H9 (cell line): ENCODE data around the gene HIBCH. TPM values are rescaled to one million over a fixed set of nuclear protein-coding genes. Genes with fewer than 3 reads are reported as not detected.
A peak's percentile ranks its signal among the peaks of the same experiment; 100 is the strongest.

ENCODE experiments used
- DNase-seq: peaks from one replicate; pipeline ENCODE4 v3.0.0-alpha.2; 2017
- H2AFZ ChIP-seq: one replicate; pipeline ENCODE4 v1.6.1; 2013; ENCODE audit warnings: mild to moderate bottlenecking, low read length, control low read depth, moderate library complexity
- H2AK5ac ChIP-seq: 2 replicates; pipeline ENCODE4 v1.6.1; 2013; ENCODE audit warnings: low read length, control low read depth, mixed read lengths; ENCODE audit not compliant: insufficient read length
- H2BK120ac ChIP-seq: one replicate; pipeline ENCODE4 v1.6.1; 2013; ENCODE audit warnings: low read depth, mild to moderate bottlenecking, low read length, control low read depth, inconsistent platforms; ENCODE audit not compliant: poor library complexity, severe bottlenecking
- H2BK12ac ChIP-seq: 2 replicates; pipeline ENCODE4 v1.6.1; 2013; ENCODE audit warnings: low read length, control low read depth, mixed read lengths, low read depth; ENCODE audit not compliant: insufficient read length
- H2BK15ac ChIP-seq: 2 replicates; pipeline ENCODE4 v1.6.1; 2013; ENCODE audit warnings: low read depth, low read length, control low read depth
- H2BK20ac ChIP-seq: one replicate; pipeline ENCODE4 v1.6.1; 2013; ENCODE audit warnings: low read depth, mild to moderate bottlenecking, low read length, control low read depth, inconsistent platforms; ENCODE audit not compliant: poor library complexity, severe bottlenecking
- H2BK5ac ChIP-seq: 2 replicates; pipeline ENCODE4 v1.6.1; 2013; ENCODE audit warnings: low read length, control low read depth, mixed read lengths; ENCODE audit not compliant: insufficient read length
- H3K14ac ChIP-seq: 2 replicates; pipeline ENCODE4 v1.6.1; 2013; ENCODE audit warnings: low read length, control low read depth; ENCODE audit not compliant: insufficient read depth
- H3K18ac ChIP-seq: 2 replicates; pipeline ENCODE4 v1.6.1; 2013; ENCODE audit warnings: low read depth, mild to moderate bottlenecking, mixed read lengths, low read length, control low read depth; ENCODE audit not compliant: insufficient read length
- H3K23ac ChIP-seq: 2 replicates; pipeline ENCODE4 v1.6.1; 2013; ENCODE audit warnings: low read length, control low read depth, mixed read lengths, low read depth; ENCODE audit not compliant: insufficient read length
- H3K23me2 ChIP-seq: 2 replicates; pipeline ENCODE4 v1.6.1; 2013; ENCODE audit warnings: low read depth, mild to moderate bottlenecking, mixed read lengths, low read length, control low read depth; ENCODE audit not compliant: insufficient read length, poor library complexity, severe bottlenecking
- H3K27ac ChIP-seq: 2 replicates; pipeline ENCODE4 v1.5.1; 2013; ENCODE audit warnings: low read length, control low read depth, mixed read lengths, low read depth; ENCODE audit not compliant: insufficient read length
- H3K27me3 ChIP-seq: 2 replicates; pipeline ENCODE4 v1.6.1; 2013; ENCODE audit warnings: low read length, control low read depth, inconsistent platforms; ENCODE audit not compliant: insufficient read depth
- H3K4ac ChIP-seq: 2 replicates; pipeline ENCODE4 v1.6.1; 2013; ENCODE audit warnings: low read depth, mild to moderate bottlenecking, control low read depth, inconsistent platforms, low read length, moderate library complexity
- H3K4me1 ChIP-seq: 2 replicates; pipeline ENCODE4 v1.6.1; 2013; ENCODE audit warnings: low read length, control low read depth, inconsistent platforms; ENCODE audit not compliant: insufficient read depth
- H3K4me2 ChIP-seq: 2 replicates; pipeline ENCODE4 v1.6.1; 2013; ENCODE audit warnings: low read length, control low read depth, mixed read lengths; ENCODE audit not compliant: insufficient read length, insufficient read depth
- H3K56ac ChIP-seq: 2 replicates; pipeline ENCODE4 v1.6.1; 2013; ENCODE audit warnings: low read depth, mild to moderate bottlenecking, mixed read lengths, low read length, control low read depth; ENCODE audit not compliant: insufficient read length
- H3K79me1 ChIP-seq: 2 replicates; pipeline ENCODE4 v1.6.1; 2013; ENCODE audit warnings: low read depth, mild to moderate bottlenecking, moderate library complexity, low read length, control low read depth, inconsistent platforms; ENCODE audit not compliant: insufficient read depth, poor library complexity, severe bottlenecking
- H3K79me2 ChIP-seq: 2 replicates; pipeline ENCODE4 v1.6.1; 2013; ENCODE audit warnings: low read length, control low read depth, inconsistent platforms; ENCODE audit not compliant: insufficient read depth
- H3K9ac ChIP-seq: 2 replicates; pipeline ENCODE4 v1.6.1; 2013; ENCODE audit warnings: low read length, control low read depth, mixed read lengths; ENCODE audit not compliant: insufficient read length; ENCODE audit errors: extremely low read depth
- H3K9me3 ChIP-seq: one replicate; pipeline ENCODE4 v1.6.1; 2013; ENCODE audit warnings: low read depth, low read length, inconsistent platforms; ENCODE audit not compliant: control insufficient read depth
- H3T11ph ChIP-seq: one replicate; pipeline ENCODE4 v1.6.1; 2013; ENCODE audit warnings: mild to moderate bottlenecking, low read length, control low read depth, inconsistent platforms
- H4K20me1 ChIP-seq: one replicate; pipeline ENCODE4 v1.6.1; 2013; ENCODE audit not compliant: control insufficient read depth, insufficient read length, insufficient read depth
- H4K5ac ChIP-seq: 2 replicates; pipeline ENCODE4 v1.6.1; 2013; ENCODE audit warnings: low read depth, mild to moderate bottlenecking, mixed read lengths, low read length, control low read depth; ENCODE audit not compliant: insufficient read length
- H4K8ac ChIP-seq: replicated peaks from 2 replicates; pipeline ENCODE4 v1.6.1; 2013; ENCODE audit warnings: low read length, control low read depth, mixed read lengths, low read depth; ENCODE audit not compliant: insufficient read length
- H4K91ac ChIP-seq: 2 replicates; pipeline ENCODE4 v1.6.1; 2013; ENCODE audit warnings: low read depth, mild to moderate bottlenecking, moderate library complexity, mixed read lengths, low read length, control low read depth; ENCODE audit not compliant: insufficient read length
- H3K27ac Mint-ChIP-seq, 3 experiments: 2 replicates in 2 of 3; 3 replicates in 1 of 3; pipeline ENCODE4 v1.8.0; 2020 to 2021; ENCODE audit warnings: mixed read lengths in 3 of 3, mild to moderate bottlenecking in 1 of 3, moderate library complexity in 1 of 3
- H3K27me3 Mint-ChIP-seq: 2 replicates; pipeline ENCODE4 v1.8.0; 2021; ENCODE audit warnings: low read depth, mild to moderate bottlenecking, moderate library complexity, mixed read lengths
- H3K36me3 Mint-ChIP-seq, 3 experiments: 2 replicates in 2 of 3; 3 replicates in 1 of 3; pipeline ENCODE4 v1.8.0; 2020 to 2021; ENCODE audit warnings: low read depth in 3 of 3, mixed read lengths in 3 of 3; ENCODE audit not compliant: insufficient read depth in 1 of 3
- H3K4me1 Mint-ChIP-seq, 2 experiments: 2 replicates each; pipeline ENCODE4 v1.8.0; 2020; ENCODE audit warnings: mixed read lengths in 2 of 2
- H3K4me3 Mint-ChIP-seq, 2 experiments: 2 replicates in 1 of 2; 3 replicates in 1 of 2; pipeline ENCODE4 v1.8.0; 2020 to 2021; ENCODE audit warnings: mild to moderate bottlenecking in 2 of 2, mixed read lengths in 2 of 2, moderate library complexity in 1 of 2
- H3K9me3 Mint-ChIP-seq, 2 experiments: 2 replicates in 1 of 2; 3 replicates in 1 of 2; pipeline ENCODE4 v1.8.0; 2020; ENCODE audit warnings: mild to moderate bottlenecking in 2 of 2, mixed read lengths in 2 of 2, moderate library complexity in 1 of 2
- WGBS: extraction: QIAGEN DNeasy Blood & Tissue Kit; methylation state at CpG from one replicate; pipeline ENCODE4 v1.1.7; 2013; ENCODE audit warnings: missing lambda C conversion rate, low lambda C conversion rate, mixed read lengths; ENCODE audit not compliant: insufficient read length; ENCODE audit errors: extremely low coverage; 5-methylcytosine and 5-hydroxymethylcytosine counted together
- total RNA-seq: library from RNA; stranded (reverse); gene quantifications from 2 replicates; pipeline ENCODE4 v1.2.1, GENCODE V29; 2021
- TF ChIP-seq, protein P1 (sequence below): fragments of 200-600 bp; sonication (generic); conservative IDR thresholded peaks from 3 replicates; pipeline ENCODE4 v1.8.0; 2021; ENCODE audit warnings: antibody characterized with exemption, mild to moderate bottlenecking

HIBCH gene
- total RNA-seq, 1 experiment from 2014 or later, result 28.0 TPM

DNA sequence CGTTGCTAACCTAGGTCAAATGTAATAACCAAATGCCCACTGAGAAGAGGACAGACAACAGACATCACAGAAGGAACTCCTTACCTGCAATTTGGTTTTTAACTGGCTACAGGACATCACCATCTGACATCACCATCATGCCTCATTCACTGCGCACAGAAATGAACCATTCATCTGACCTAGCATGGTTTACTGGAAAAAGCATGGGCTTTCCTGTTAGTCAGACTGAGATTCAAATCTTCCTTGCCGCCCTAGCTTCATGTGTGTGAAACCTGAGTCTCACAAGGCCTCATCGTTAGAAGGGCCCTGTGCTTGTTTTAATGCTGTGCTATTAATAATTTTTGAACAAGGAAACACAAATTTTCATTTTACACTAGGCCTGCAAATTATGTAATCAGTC lies 1.1 kb upstream of the HIBCH start:
- no peaks in the 10 kb centered on the region for H3K9me3 Mint-ChIP-seq
- no peak overlapping the region for H3K4me2 ChIP-seq
- WGBS, result no CpG with 5 or more reads among the region's 4 CpGs
- no peaks in the 10 kb centered on the region for H3K79me1 ChIP-seq
- H3K14ac ChIP-seq, result no peak overlapping the region
- H2AFZ ChIP-seq, result no peak overlapping the region
- H2BK20ac ChIP-seq, result no peak overlapping the region
- no peak for DNase-seq
- peaks cover 0 to 5% (median 0%) of the 10 kb centered on the region in 3 experiments; a peak in 1 of 7 replicates for H3K36me3 Mint-ChIP-seq
- peaks cover 5% of the 10 kb centered on the region for H3K23me2 ChIP-seq
- no peak overlapping the region for H2AK5ac ChIP-seq
- no peaks in the 10 kb centered on the region; the same call in 1 of the 2 replicates for H3K79me2 ChIP-seq
- H3K27ac ChIP-seq, result no peak overlapping the region
- H4K8ac ChIP-seq, result no peak overlapping the region
- H3K4ac ChIP-seq, result no peak overlapping the region
- H3K9ac ChIP-seq, result no peak overlapping the region
- TF ChIP-seq, protein P1, sequence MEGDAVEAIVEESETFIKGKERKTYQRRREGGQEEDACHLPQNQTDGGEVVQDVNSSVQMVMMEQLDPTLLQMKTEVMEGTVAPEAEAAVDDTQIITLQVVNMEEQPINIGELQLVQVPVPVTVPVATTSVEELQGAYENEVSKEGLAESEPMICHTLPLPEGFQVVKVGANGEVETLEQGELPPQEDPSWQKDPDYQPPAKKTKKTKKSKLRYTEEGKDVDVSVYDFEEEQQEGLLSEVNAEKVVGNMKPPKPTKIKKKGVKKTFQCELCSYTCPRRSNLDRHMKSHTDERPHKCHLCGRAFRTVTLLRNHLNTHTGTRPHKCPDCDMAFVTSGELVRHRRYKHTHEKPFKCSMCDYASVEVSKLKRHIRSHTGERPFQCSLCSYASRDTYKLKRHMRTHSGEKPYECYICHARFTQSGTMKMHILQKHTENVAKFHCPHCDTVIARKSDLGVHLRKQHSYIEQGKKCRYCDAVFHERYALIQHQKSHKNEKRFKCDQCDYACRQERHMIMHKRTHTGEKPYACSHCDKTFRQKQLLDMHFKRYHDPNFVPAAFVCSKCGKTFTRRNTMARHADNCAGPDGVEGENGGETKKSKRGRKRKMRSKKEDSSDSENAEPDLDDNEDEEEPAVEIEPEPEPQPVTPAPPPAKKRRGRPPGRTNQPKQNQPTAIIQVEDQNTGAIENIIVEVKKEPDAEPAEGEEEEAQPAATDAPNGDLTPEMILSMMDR, result no peak
- no peak overlapping the region for H2BK12ac ChIP-seq
- no peaks in the 10 kb centered on the region for H3K4me1 ChIP-seq
- H3K27me3 ChIP-seq, result no peaks in the 10 kb centered on the region
- no peak overlapping the region for H3K23ac ChIP-seq
- no peak overlapping the region for H4K5ac ChIP-seq
- H3K9me3 ChIP-seq, result no peaks in the 10 kb centered on the region
- H3K56ac ChIP-seq, result no peak overlapping the region
- no peak overlapping the region for H4K91ac ChIP-seq
- no peak overlapping the region for H3T11ph ChIP-seq
- no peak overlapping the region; a peak in 1 of 7 replicates for H3K27ac Mint-ChIP-seq
- no peak overlapping the region for H2BK120ac ChIP-seq
- H3K27me3 Mint-ChIP-seq, result no peaks in the 10 kb centered on the region
- H4K20me1 ChIP-seq, result no peaks in the 10 kb centered on the region
- H3K4me1 Mint-ChIP-seq, result peaks cover 10 to 11% of the 10 kb centered on the region in 2 experiments
- peak overlapping the region in 1 of 2 experiments; percentile 94; a peak in 3 of 5 replicates for H3K4me3 Mint-ChIP-seq
- no peak overlapping the region for H2BK5ac ChIP-seq
- no peak overlapping the region for H3K18ac ChIP-seq
- H2BK15ac ChIP-seq, result no peak overlapping the region
